Raji (cell line): Measurements from ENCODE around the gene PTCSC3.

Experiments
- POLR2A ChIP-seq: IDR thresholded peaks from 2 replicates; pipeline ENCODE4 v1.6.1; 2011; ENCODE audit warnings: low read depth, low read length, control low read depth; ENCODE audit not compliant: insufficient read depth

PTCSC3 gene

DNA sequence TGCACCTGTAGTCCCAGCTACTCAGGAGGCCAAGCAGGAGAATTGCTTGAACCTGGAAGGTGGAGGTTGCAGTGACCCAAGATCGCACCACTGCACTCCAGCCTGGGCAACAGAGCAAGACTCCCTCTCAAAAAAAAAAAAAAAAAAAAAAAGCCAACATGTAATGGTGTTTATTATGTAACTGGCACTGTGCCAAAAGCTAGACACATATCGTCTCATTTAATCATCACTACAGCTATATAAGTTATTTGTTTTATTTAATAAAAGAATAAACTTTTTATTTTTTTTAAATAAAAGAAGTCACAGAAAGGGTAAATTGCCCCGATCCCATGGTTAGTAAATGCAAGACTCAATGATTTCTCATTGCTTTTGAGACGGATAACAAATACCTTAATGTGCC lies 76.9 kb downstream of the PTCSC3 start:
- TF ChIP-seq POLR2A, result no peak

DNA sequence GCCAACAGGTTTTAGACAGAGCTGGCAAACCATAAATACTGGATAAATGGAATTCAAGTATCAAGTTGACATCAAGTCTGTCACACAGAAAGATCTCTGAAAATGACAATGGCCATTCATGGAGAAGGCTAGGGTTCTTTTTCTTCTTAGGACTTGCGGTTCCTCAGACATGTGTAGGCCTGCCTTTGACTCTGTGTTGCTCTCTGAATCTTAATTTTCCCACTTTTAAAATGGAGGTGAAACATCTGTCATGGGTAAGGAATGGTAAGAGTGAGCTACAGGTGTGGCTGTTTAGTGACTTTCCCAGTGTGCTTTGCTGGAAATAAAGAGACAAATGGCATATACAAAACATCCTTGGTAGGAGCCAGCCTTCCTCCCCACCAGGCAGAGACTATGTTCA lies 79.2 kb downstream of the PTCSC3 start:
- TF ChIP-seq POLR2A, result no peak

GRCh38 chr14:36096090-36096489 lies 80.4 kb downstream of the PTCSC3 start:
- no peak for TF ChIP-seq POLR2A

DNA sequence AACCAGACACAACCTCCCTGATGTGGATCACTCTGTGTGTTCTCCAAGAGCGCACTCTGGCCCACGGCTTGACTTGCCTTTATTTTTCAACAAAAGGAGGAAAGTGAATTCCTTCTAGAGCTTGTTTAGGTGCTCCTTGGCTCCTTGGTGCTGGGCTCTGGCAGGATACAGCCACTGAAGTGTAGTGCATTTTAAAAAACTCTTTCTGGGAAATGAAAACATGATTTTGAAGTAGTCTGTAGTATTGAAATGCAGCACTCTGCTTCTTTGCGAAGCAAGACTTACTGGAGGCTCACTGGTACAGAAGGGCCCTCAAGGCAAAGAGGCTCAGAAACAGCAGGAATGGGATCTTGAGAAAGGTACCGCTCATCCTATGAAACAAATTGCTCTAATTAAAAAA lies 81.6 kb downstream of the PTCSC3 start:
- TF ChIP-seq POLR2A, result no peak

- no peak for TF ChIP-seq POLR2A
These were observed 85.4 kb downstream of the PTCSC3 start for GRCh38 chr14:36091096-36091495.

GRCh38 chr14:36087411-36087810 lies 89.1 kb downstream of the PTCSC3 start:
- no peak for TF ChIP-seq POLR2A

DNA sequence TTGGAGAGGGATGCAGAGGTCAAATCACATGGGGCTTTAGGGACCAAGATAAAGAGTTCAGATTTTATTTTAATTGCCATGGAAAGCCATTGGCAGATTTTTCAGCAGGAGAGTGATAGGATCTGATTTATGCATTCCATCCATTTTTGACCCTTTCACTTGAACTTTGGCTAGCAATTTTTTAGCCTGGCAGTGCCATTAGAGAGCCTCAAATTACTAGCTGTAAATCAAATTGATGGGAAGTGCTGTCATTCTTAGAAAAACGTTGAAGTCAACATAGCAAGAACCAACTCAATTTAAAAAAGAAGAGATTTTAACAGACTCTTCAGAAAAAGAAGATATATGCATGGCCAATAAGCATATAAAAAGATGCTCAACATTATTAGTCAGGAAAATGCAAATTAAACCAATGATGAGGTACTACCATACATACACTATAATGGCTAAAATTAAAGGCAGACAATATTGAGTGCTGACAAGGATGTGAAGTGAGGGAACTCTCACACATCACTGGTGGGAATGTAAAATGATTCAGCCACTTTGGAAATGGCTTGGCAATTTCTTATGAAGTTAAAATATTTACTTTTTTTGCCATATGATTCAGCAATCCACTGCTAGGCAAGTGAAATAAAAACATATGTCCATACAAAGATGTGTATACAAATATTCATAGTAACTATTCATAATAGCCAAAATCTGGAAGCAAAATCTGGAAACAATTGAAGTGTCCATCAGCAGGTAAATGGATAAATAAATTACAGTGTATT lies 89.7 kb downstream of the PTCSC3 start:
- no peak for TF ChIP-seq POLR2A

DNA sequence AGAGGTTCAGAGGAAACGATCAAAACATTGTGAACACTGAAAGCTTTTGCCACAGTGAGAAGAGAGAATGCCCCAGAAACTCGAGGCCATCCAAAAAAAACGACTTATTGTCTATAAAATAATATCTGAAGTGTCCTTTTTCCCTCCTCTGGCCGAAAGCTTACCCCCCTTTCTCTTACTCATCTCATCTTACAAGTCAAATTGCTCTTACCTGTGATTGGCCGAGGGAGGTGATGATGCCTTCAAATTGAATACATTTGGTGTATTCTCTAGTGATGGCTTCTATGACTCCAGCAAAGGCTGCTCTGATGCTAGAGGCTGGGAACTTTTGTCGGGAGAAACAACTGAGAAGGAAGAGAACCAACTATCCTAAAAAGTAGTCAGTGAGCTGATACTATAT lies 90.7 kb downstream of the PTCSC3 start:
- TF ChIP-seq POLR2A, result no peak
